PC-9 (cell line): ENCODE data around the gene TAS2R20. TPM values are rescaled to one million over a fixed set of nuclear protein-coding genes. Genes with fewer than 3 reads are reported as not detected.

Source experiments
- BruUV-seq: library from RNA; stranded (reverse); fragments of 400-500 nt; replicated peaks from 2 replicates; lab custom pipeline; 2021; lab: Mats Ljungman, UMichigan
- CTCF ChIA-PET: fragments of 300-600 bp; sonication (Branson Sonifier 250); formaldehyde crosslinking; loops from one replicate; lab custom pipeline; 2022; ENCODE audit warnings: antibody characterized with exemption; lab: Charles Lee
- POLR2A ChIA-PET: fragments of 300-600 bp; sonication (Branson Sonifier 250); formaldehyde crosslinking; loops from one replicate; lab custom pipeline; 2022; ENCODE audit warnings: antibody characterized with exemption; ENCODE audit not compliant: unreplicated experiment; lab: Charles Lee
- DNase-seq, 2 experiments: peaks; one replicate each; pipeline versions ENCODE4 v3.0.0 to v3.0.0-alpha.2; 2015 to 2022; ENCODE audit warnings: mixed read lengths in 1 of 2
- H2AFZ ChIP-seq: fragments of 200-600 bp; sonication (generic); 2 replicates; pipeline ENCODE4 v1.8.1; 2017; ENCODE audit warnings: antibody characterized with exemption
- H3F3A ChIP-seq: fragments of 200-600 bp; sonication (generic); 2 replicates; pipeline ENCODE4 v1.8.1; 2017; ENCODE audit warnings: antibody characterized with exemption, mild to moderate bottlenecking, low read depth; ENCODE audit not compliant: insufficient read depth
- H3K27ac ChIP-seq: fragments of 200-600 bp; sonication (generic); 2 replicates; pipeline ENCODE4 v1.6.1; 2016; ENCODE audit warnings: mixed run types
- H3K27me3 ChIP-seq: fragments of 200-600 bp; sonication (generic); 2 replicates; pipeline ENCODE4 v1.6.1; 2016; ENCODE audit warnings: low read depth, mixed run types; ENCODE audit not compliant: insufficient read depth
- H3K36me3 ChIP-seq: fragments of 200-600 bp; sonication (generic); 2 replicates; pipeline ENCODE4 v1.6.1; 2016; ENCODE audit warnings: low read depth, mixed run types
- H3K4me1 ChIP-seq: fragments of 200-600 bp; sonication (generic); replicated peaks from 2 replicates; pipeline ENCODE4 v1.6.1; 2016; ENCODE audit warnings: mixed run types; ENCODE audit not compliant: insufficient read depth
- H3K4me2 ChIP-seq: fragments of 200-600 bp; sonication (generic); 2 replicates; pipeline ENCODE4 v1.6.1; 2017; ENCODE audit warnings: mixed run types
- H3K4me3 ChIP-seq: fragments of 200-600 bp; sonication (generic); 2 replicates; pipeline ENCODE4 v1.6.1; 2016; ENCODE audit warnings: mixed run types
- H3K79me2 ChIP-seq: fragments of 200-600 bp; sonication (generic); 2 replicates; pipeline ENCODE4 v1.6.1; 2017; ENCODE audit warnings: low read depth, mixed run types
- H3K9me2 ChIP-seq: fragments of 200-600 bp; sonication (generic); 2 replicates; pipeline ENCODE4 v1.8.1; 2017; ENCODE audit warnings: mild to moderate bottlenecking; ENCODE audit not compliant: insufficient read depth
- H3K9me3 ChIP-seq: fragments of 200-600 bp; sonication (generic); 2 replicates; pipeline ENCODE4 v1.8.1; 2016; ENCODE audit warnings: low read depth; ENCODE audit not compliant: insufficient read depth
- H4K20me1 ChIP-seq: fragments of 200-600 bp; sonication (generic); 2 replicates; pipeline ENCODE4 v1.8.1; 2017; ENCODE audit not compliant: insufficient read depth
- CTCF ChIP-seq: fragments of 200-600 bp; sonication (generic); conservative IDR thresholded peaks from 2 replicates; pipeline ENCODE4 v1.6.1; 2017; ENCODE audit warnings: mixed run types, antibody characterized with exemption, mild to moderate bottlenecking, moderate library complexity
- EZH2 ChIP-seq: fragments of 200-600 bp; sonication (generic); IDR thresholded peaks from 2 replicates; pipeline ENCODE4 v1.8.0; 2017; ENCODE audit warnings: antibody characterized with exemption, low read depth
- intact Hi-C: fragments of 100-400 bp; cut with micrococcal nuclease; formaldehyde crosslinking; loops from one replicate; pipeline ENCODE4 v1.10.0; 2022; ENCODE audit not compliant: unreplicated experiment
- total RNA-seq: library from RNA; stranded (reverse); gene quantifications from 2 replicates; pipeline ENCODE4 v1.2.3, GENCODE V29; 2021

The TAS2R20 gene
- total RNA-seq, 1 experiment from 2014 or later: 2.6 TPM

- Histone ChIP-seq H2AFZ (no peak overlapping the region), H3K27me3 (no peaks in the 10 kb centered on the region), H3K4me2 (no peak overlapping the region), H3K9me2 (no peaks in the 10 kb centered on the region), H3K36me3 (no peaks in the 10 kb centered on the region), H4K20me1 (no peaks in the 10 kb centered on the region), H3K27ac (no peak overlapping the region), H3K4me3 (no peak overlapping the region), H3K79me2 (no peaks in the 10 kb centered on the region), H3F3A (no peaks in the 10 kb centered on the region), H3K9me3 (no peaks in the 10 kb centered on the region), H3K4me1 (no peaks in the 10 kb centered on the region)
- no TSS peak for BruUV-seq
- TF ChIP-seq EZH2: no peak
- TF ChIP-seq CTCF: no peak
- POLR2A ChIA-PET: no interaction called here
- CTCF ChIA-PET: no interaction called here
- peak in 1 of 2 experiments; percentile 4 for DNase-seq
- intact Hi-C loops: loop anchor here (1.0 kb wide), 1 partner anchor 54 kb away; no protein-coding TSS in a partner anchor
Measured at GRCh38 chr12:11015775-11016430, 17.8 kb upstream of the TAS2R20 start.

GRCh38 chr12:11014234-11014633, 16.1 kb upstream of the TAS2R20 start:
- Histone ChIP-seq H3K79me2 (no peaks in the 10 kb centered on the region), H2AFZ (no peak overlapping the region), H4K20me1 (no peaks in the 10 kb centered on the region), H3F3A (no peaks in the 10 kb centered on the region), H3K4me2 (no peak overlapping the region), H3K27me3 (no peaks in the 10 kb centered on the region), H3K4me3 (no peak overlapping the region), H3K4me1 (no peaks in the 10 kb centered on the region), H3K36me3 (no peaks in the 10 kb centered on the region), H3K9me3 (no peaks in the 10 kb centered on the region), H3K9me2 (no peaks in the 10 kb centered on the region), H3K27ac (no peak overlapping the region)
- TF ChIP-seq CTCF (no peak), EZH2 (no peak)
- intact Hi-C loops: no loop called here
- no peak for DNase-seq
- POLR2A ChIA-PET: no interaction called here
- BruUV-seq: no TSS peak
- CTCF ChIA-PET: no interaction called here

- Histone ChIP-seq H3K27ac (no peak overlapping the region), H3K4me2 (no peak overlapping the region), H3K36me3 (no peaks in the 10 kb centered on the region), H3K9me2 (no peaks in the 10 kb centered on the region), H3K27me3 (no peaks in the 10 kb centered on the region), H3K9me3 (no peaks in the 10 kb centered on the region), H3K4me3 (no peak overlapping the region), H3K79me2 (no peaks in the 10 kb centered on the region), H3K4me1 (no peaks in the 10 kb centered on the region), H2AFZ (no peak overlapping the region), H3F3A (no peaks in the 10 kb centered on the region), H4K20me1 (no peaks in the 10 kb centered on the region)
- ChIA-PET CTCF (no interaction called here), POLR2A (no interaction called here)
- intact Hi-C loops: no loop called here
- no TSS peak for BruUV-seq
- no peak for DNase-seq
- TF ChIP-seq CTCF (no peak), EZH2 (no peak)
Measured at GRCh38 chr12:11007608-11008007, 9.5 kb upstream of the TAS2R20 start.
